ENCODE measurements around the gene BCDIN3D.

BCDIN3D gene

DNA sequence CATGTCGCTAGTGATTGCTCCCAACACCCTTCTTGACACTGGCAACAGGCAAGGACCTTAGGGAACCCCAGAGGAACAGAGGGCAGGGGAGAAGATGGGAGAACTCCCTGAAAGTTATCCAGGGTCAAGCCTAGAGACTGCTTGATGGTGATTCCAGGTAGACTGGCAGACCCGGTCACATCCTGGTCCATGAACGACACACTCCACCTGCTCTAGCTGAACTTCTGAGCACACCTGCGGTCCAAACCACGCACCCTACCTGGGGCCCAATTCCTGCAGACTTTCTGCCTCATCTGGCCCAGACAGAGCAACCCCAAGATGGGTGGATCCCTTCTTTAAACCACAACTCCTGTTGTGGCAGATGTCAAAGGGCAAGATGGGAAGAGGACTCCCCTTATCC lies 48.9 kb downstream of the BCDIN3D start:
- no peak for TF ChIP-seq ZFX (IDR thresholded peaks at IDR 0.05; ENCODE audit: borderline replicate concordance)
- TF ChIP-seq, protein P1, sequence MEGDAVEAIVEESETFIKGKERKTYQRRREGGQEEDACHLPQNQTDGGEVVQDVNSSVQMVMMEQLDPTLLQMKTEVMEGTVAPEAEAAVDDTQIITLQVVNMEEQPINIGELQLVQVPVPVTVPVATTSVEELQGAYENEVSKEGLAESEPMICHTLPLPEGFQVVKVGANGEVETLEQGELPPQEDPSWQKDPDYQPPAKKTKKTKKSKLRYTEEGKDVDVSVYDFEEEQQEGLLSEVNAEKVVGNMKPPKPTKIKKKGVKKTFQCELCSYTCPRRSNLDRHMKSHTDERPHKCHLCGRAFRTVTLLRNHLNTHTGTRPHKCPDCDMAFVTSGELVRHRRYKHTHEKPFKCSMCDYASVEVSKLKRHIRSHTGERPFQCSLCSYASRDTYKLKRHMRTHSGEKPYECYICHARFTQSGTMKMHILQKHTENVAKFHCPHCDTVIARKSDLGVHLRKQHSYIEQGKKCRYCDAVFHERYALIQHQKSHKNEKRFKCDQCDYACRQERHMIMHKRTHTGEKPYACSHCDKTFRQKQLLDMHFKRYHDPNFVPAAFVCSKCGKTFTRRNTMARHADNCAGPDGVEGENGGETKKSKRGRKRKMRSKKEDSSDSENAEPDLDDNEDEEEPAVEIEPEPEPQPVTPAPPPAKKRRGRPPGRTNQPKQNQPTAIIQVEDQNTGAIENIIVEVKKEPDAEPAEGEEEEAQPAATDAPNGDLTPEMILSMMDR (IDR thresholded peaks at IDR 0.05) = no peak
- no peak overlapping the region for H3K27ac ChIP-seq

DNA sequence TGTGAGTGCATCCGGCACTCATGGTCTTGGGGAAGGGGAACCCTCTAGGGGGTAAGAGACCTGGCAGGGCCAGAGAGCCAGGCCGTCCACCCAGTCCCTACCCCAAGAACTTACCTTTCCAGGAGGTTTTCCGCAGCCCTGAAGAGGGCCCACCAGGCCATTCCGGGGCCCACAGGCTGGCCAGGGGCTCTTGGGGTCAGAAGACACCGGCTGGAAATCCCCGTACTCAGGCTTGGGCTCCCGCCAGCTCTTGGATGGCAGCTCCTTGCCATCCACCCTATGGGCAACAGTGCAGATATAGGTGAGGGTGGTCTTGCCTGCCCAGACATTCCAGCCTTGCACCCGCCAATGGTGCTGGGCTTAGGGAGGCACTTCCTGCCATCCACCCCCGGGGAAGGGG lies 49.3 kb downstream of the BCDIN3D start:
- no peak overlapping the region for H3K27ac ChIP-seq
- no peak for TF ChIP-seq ZFX (IDR thresholded peaks at IDR 0.05; ENCODE audit: borderline replicate concordance)
- TF ChIP-seq, protein P1 (IDR thresholded peaks at IDR 0.05) = no peak

DNA sequence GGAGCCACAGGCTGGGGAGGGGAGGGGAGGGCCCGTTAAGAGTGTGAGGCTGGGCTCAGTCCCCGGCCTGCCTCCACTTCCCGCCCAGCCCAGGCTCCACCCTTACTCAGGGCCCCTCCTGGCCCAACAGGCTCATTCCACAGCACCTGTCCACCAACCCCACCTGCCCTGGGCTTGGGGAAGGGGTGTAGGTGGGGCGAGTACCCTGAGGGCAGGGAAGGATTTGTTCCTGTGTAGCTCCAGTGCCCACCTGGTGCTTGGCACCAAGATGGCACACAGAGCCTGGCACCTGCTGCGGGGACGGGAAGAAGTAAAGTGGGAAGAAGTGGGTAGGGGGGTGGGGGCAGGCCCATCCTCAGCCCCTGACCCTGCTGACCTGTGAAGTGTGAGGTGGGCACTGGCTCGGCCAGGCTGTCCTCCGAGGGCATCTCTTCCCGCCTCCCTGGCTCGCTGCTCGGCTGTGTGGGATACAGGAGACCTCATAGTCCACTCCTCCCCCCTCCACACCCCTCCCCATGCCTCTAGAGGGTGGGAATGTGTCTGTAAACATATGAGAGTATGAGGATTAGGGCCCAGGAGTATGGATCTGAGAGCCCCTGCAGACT lies 49.8 kb downstream of the BCDIN3D start:
- H3K27ac ChIP-seq = no peak overlapping the region
- TF ChIP-seq, protein P1 (IDR thresholded peaks at IDR 0.05) = no peak
- TF ChIP-seq ZFX (IDR thresholded peaks at IDR 0.05; ENCODE audit: borderline replicate concordance) = no peak

DNA sequence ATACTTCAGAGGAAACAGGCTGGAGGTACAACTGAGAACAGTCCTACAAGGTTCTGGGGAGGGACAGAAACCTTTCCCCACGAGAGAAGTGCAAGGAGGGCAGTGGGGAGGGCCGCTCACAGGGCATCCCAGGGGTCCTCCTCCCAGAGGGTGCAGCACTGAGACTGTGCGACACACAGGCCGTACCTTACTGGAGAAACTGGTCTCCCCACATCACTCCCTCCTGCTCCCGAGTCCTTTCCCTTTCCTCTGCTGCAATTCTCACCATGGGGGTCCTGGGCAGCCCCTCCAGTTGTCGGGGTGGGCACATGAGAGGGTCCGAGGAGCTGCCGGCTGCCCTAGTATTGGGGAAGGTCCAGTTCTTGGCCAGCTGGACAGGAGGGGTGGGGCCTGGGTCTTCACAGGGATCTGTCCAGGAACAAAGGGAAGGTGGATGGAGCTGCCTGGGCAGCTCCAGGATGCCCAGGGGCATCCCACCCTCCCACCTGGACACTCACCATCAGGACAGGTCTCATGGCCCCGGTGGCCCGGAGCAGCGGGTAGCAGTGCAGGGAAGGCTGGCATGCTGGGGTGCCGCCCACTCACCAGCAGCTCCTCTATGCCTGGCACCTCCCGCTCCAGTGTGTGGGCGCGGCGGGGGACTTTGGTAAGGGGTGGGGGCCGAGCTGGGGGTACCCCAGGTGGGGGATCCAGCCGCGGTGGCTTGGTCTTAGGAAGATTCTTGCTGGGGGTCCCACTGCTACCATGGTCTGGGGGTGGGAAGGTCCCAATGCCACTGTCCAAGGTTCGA lies 50.5 kb downstream of the BCDIN3D start:
- TF ChIP-seq, protein P1 (IDR thresholded peaks at IDR 0.05) = no peak
- no peak for TF ChIP-seq ZFX (IDR thresholded peaks at IDR 0.05; ENCODE audit: borderline replicate concordance)
- no peak overlapping the region for H3K27ac ChIP-seq

DNA sequence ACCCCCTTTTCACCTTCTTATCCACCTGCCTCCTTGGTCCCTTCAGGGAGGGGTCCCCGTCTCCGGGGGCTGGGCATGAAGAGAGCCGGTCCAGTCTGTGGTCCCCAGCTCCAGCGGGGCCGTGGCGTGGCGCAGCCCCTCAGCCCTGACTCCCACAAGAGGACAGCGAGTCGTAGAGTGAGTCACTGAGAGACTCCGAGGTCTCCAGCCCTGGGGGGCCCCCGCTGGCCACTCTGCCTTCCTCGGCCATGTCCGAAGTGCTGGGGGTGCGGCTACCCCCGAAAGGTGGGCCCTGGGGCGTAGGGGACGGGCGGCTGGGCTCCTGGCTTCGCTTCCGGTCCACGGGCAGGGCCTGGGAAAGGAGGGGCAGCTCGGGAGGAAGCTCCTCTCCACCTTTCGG lies 51.2 kb downstream of the BCDIN3D start:
- TF ChIP-seq, protein P1 (IDR thresholded peaks at IDR 0.05) = no peak
- TF ChIP-seq ZFX (IDR thresholded peaks at IDR 0.05; ENCODE audit: borderline replicate concordance) = no peak
- no peak overlapping the region for H3K27ac ChIP-seq

DNA sequence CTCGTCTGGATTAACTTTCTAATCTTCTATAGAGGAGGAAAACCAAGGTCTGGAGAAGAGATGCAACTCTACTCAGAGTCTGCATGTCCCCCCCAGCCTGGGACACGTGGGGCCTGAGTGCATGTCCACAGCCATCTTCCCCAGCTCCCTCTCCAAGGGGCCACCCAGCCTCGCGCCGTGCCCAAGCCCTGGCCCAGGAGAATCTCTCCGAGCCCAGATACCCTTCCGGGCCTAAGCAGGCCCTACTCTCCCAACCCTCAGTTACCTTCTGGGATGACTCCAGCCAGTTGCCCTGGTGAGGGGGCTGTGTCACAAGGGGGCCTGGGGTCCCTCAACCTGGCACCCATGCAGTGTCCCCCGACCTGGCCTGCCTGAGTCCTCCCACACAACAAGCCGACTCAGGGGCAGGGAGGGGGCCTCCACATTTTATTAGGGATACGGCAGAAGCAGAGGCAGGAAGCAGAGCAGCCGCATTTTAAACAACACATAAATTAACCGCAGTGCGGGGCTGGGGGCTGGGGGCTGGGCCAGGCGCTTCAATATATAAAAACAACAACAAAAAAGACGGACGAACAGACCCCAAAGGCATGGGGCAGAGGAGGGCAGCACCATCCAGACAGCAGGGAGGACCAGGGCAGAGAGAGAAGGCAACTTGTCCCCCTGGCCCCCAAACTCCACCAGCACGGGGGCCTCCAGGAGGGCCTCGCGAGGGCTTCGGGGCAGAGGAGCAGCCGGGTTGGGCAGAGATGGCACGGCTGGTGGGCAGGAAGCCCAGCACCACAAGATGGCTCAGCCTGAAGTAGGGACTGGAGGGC lies 52.0 kb downstream of the BCDIN3D start:
- no peak overlapping the region for H3K27ac ChIP-seq
- TF ChIP-seq, protein P1 (IDR thresholded peaks at IDR 0.05) = no peak
- no peak for TF ChIP-seq ZFX (IDR thresholded peaks at IDR 0.05; ENCODE audit: borderline replicate concordance)
